ENCODE measurements around the gene HSPB8. TPM values are rescaled to one million over a fixed set of nuclear protein-coding genes. Genes with fewer than 3 reads are reported as not detected.

The HSPB8 gene
- total RNA-seq, 1 donor from 2014 or later = 12.5 TPM

DNA sequence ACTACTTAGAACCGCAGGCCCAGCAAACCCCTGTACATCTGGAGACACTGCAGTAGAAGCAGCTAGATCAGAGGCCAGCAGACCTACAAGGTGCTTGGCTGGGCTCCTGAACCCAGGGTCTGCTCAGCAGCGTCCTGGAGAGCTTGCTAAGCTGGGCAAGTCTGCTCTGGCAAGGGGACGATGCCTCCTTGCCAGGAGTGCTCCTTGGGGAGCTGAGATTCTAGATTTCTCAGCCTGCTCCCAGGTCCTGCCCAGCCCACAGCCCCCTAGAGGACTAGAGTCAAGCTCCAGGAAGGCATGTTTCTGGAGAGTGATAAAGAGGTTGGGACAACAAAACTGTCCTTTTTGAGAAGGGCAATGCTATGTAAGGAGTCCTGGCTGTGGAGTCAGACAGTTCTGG, 60.3 kb downstream of the HSPB8 start:
- no peak for DNase-seq (ENCODE audit: low spot score)
- ATAC-seq = no peak
- intact Hi-C loops (cut with DNase I) = no loop called here

DNA sequence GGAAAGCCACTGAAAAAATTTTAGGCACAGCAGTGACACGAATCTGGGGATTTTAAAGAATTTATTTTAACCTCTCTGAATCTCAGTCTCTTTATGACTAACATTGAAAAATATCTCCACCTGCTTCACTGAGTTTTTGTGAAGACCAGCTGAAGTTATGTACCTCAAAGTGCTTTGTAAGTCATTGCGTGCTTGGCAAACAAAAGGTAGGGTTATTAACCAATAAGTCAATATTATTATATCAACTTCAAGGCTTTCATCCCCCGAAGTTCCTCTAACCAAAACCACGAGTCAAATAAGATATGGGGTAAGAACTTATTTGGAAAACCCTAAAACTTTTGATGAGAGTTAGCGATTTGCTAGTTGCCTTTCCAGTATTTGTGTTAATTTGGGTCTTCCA, 62.3 kb downstream of the HSPB8 start:
- intact Hi-C loops (cut with DNase I) = no loop called here
- DNase-seq (ENCODE audit: low spot score) = no peak
- no peak for ATAC-seq

DNA sequence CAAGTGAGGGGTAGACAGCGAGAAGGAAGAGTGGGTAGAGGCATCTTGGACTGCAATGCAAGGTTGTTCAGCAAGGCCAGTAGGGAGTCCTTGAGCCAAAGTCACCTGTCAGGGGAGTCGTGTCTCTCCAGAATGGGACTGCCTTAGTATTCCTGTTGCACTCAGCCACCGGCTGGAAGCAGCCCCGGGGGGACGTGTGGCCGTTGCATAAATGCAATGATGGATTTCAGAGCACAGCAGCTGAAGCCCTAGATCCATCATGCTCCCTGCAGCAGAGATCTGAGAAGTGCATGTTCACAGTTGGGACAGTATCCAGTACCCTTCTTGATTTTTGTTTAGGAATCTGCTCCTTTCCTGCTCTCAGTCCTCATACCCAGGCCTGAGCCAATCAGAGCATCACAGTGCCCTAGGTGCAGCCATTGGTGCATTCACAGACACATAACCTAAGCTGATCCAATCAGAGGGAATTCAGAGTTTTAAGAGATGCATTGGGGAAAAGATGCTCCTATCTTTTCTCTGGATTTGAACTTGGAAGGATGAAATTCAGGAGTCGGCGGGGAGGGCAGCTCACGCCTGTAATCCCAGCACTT, 62.9 kb downstream of the HSPB8 start:
- DNase-seq (ENCODE audit: low spot score) (no peak), ATAC-seq (no peak)
- intact Hi-C loops (cut with DNase I) = no loop called here

Other genes with a start within 250 kb of the HSPB8 start
- gene SRRM4, start 197.4 kb upstream of the HSPB8 start, total RNA-seq = 0.04 TPM
- gene CCDC60, start 155.8 kb downstream of the HSPB8 start, total RNA-seq = not detected